GM19351 (cell line): ENCODE measurements around the gene TMEM176B.

Experiments
- ATAC-seq: cut with Tn5 transposase; IDR thresholded peaks from one replicate; pipeline ENCODE4 v1.9.1; 2021; ENCODE audit warnings: mild to moderate bottlenecking, moderate library complexity; ENCODE audit not compliant: unreplicated experiment

TMEM176B gene

DNA sequence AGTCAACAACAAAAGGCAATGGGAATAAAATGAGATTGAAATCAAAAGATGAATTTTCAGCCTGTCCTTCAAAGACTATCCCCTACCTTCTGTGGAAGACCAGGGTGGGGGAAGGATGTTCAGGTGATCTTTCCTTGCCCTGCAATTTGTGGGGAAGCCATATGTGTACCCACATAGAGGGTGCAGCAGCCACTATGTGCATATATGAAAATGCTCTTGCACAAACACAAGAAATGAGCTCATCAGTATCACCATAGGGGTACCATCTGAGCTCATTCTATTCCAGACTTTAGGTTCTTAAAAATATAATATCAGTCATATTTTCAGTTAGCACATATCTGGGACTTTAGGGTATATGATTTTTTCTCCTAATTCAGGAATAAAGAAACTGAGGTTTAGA, 45.2 kb downstream of the TMEM176B start:
- no peak for ATAC-seq

DNA sequence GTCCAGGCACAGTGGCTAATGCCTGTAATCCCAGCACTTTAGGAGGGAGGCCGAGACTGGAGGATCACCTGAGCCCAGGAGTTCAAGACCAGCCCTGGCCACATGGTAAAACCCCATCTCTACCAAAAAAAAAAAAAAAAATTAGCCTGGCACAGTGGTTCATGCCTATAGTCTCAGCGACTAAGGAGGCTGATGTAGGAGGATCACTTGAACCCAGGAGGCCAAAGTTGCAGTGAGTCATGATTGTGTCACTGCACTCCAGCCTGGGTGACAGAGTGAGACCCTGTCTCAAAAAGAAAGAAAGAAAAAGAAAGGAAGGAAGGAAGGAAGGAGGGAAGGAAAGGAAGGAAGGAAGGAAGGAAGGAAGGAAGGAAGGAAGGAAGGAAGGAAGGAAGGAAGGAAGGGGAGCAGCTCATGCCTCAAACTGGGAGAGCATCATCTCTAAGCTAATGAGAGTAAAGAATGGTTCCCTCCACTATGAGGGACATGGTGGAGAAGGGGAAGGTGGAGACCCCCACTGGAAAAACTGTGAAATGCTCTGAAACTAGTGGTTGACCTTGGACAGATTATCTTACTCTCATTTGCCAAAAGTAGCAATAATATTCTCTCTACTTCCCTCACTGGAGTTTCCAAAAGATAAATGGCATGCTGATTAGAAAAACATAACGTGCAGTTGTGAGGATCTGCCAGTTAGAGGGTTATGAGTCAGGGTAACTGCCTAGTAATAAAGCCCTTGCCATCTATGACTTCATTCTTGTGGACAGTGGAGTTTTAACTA, 46.1 kb downstream of the TMEM176B start:
- no peak for ATAC-seq

DNA sequence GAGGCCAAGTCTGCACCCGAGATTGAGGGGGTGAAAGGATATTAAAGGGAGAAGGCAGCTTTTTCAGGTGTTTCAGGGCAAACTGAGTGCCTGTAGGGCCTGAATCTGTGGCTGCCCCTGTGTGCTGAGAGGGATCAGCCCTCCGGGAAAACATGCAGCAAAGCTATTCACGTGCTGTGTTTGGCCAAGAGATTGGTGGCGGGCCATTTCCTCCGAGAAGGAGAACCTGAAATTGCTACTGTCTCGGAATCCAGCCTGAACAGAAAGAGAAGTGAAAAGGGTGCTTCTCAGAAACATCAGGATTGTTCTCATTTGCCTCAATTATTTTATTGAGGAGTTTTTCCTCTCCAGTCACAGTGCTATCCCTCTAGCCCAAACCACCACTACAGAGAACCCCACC, 46.9 kb downstream of the TMEM176B start:
- no peak for ATAC-seq

DNA sequence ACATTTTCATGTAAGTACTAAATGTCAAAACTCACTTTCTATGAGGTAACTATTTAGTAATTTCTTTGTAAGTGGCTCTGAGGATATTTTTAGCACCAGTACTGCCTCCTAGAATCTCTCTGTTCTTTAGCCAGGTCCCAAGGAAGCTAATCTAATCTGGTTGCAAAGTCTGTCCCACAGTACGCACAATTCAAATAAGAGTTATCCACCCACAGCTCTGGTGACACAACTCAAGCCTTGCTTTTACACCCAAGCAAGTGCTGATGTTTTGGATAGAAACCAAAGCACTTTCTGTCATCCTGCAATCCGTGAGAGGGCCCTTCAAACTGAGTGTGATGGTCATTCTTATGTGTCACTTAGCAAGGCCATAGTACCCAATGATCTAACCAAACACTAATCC, 48.5 kb downstream of the TMEM176B start:
- ATAC-seq, result no peak

DNA sequence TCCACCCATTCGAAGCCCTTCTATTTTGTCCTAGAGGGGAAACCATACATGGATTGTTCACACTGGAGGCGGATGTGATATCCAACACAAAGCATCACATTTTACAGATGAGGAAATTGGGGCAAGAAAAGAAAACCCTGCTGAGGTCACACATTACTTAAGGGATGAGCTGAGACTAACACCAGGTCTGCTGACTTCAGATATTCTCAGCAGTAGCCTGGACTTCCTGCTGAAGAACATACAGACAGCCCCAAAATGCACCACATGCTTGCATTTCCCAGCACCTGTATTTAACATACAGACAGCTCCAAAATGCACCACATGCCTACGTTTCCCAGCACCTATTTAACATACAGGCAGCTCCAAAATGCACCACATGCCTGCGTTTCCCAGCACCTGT, 51.8 kb downstream of the TMEM176B start:
- no peak for ATAC-seq

DNA sequence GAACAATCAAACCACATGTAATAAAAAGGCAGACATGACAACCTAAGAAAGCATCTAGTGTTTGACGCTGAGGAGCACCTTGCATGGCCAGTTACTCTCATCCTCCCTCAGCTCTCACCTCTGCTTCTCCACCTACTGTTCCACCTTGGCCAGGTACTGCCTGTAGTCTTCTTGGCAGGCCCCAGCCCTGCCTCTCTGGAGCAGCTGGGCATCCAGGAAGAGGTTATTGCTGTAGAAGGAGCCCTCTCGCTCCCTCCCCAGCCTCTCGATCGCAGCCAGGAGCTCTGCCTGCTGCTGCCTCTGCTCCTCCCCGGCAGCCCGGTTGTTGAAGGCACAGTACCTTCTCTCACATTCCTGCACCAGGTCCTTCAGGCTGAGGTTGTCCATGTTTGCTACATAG, 53.2 kb downstream of the TMEM176B start:
- no peak for ATAC-seq

DNA sequence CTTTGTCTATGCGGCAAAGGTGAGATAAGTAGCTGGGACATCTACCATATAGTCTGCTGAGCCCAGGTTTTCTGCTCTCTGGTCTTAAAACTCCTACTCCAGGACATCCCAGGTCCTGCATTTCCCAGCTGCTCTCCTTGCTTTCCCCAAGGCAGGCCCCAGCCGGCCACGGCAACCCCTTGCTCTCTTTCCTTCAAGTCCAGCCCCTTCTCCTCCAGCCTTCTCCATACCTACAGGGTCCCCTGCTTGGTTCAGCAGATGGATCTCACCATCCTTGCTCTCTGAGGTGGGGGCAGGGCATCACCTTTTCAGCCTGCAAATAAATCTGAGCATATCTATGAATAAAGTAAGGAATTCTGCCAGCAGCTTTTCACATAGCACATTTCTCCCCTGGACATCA, 54.3 kb downstream of the TMEM176B start:
- ATAC-seq, result no peak

DNA sequence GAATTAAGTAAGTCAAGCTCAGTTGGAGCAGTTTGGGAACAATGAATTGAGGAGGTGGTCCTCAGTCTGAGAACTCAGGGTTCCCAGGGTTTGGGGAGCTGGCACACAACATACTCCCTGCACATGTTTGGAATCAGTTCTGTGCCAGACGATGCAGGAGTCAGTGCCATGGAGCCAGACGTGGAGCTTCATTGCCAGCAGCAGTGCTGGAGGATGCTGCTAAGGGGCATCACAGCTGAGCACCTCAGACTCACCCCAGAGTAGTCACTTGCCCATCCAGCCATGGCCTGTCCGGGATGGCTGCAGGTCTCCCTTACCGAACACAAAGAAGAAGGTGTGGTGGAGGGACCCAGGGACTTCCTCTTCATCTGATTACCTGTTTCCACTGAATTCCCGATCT, 55.1 kb downstream of the TMEM176B start:
- no peak for ATAC-seq

DNA sequence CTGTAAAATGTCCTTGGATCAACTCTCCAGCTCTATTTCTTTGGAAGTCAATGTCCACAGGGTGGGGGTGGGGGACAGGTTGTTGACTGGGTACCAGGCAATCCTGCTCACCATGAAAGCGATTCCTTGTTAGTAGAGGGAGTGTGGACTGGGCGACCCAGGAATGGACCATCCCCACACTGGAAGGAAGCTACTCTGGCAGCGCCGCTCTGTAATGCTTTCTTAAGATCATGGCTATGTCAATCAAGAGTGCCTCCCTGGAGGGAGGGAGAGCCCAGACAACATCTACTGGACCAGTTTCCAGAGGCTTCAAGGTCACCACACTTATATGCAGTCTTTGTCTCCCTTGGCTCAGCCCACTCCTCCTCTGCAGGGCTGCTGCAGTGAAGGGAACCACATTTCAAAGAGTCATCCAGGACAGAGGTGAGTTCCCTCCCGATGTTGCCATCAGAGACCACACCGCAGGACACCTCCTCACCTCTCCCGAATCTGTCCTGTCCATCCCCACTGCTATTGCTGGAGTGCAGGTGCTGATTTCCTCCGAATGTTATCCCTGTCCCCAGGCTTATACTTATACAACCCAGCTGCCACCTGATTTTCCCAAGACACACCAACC, 56.0 kb downstream of the TMEM176B start:
- ATAC-seq, result no peak

DNA sequence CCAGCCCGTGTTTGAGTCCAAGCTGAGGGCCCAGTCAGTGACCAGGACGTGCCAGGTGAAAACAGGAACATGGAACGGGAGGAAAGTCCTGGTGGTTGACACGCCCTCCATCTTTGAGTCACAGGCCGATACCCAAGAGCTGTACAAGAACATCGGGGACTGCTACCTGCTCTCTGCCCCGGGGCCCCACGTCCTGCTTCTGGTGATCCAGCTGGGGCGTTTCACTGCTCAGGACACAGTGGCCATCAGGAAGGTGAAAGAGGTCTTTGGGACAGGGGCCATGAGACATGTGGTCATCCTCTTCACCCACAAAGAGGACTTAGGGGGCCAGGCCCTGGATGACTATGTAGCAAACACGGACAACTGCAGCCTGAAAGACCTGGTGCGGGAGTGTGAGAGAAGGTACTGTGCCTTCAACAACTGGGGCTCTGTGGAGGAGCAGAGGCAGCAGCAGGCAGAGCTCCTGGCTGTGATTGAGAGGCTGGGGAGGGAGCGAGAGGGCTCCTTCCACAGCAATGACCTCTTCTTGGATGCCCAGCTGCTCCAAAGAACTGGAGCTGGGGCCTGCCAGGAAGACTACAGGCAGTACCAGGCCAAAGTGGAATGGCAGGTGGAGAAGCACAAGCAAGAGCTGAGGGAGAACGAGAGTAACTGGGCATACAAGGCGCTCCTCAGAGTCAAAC, 57.7 kb downstream of the TMEM176B start:
- ATAC-seq, result no peak
